Adipose tissue (tissue), 3 donors: Measurements from ENCODE around the gene ARSJ. TPM values are rescaled to one million over a fixed set of nuclear protein-coding genes. Genes with fewer than 3 reads are reported as not detected.
"Not testable (repeated sequence)": the region's sequence is repeated elsewhere in the genome, so short reads cannot be mapped to it uniquely, and the experiment has no call there.

Source experiments
- H3K27ac ChIP-seq: one replicate; pipeline ENCODE4 v1.5.1; 2013; ENCODE audit warnings: low read depth, low read length
- WGBS, 3 donors: extraction: QIAGEN DNeasy Blood & Tissue Kit; methylation state at CpG; one replicate each; pipeline ENCODE4 v1.1.7; 2013; 5-methylcytosine and 5-hydroxymethylcytosine counted together
- polyA plus RNA-seq, 3 donors: library from polyadenylated mRNA; stranded (reverse); fragments of 200-250 nt; gene quantifications; one replicate each; pipeline ENCODE4 v1.2.3, GENCODE V29; 2013
- donor health status: healthy with polysubstance abuse.
- donor health status: Bipolar disorder and iron deficiency.
- donor health status: healthy.

The ARSJ gene
- polyA plus RNA-seq, 3 donors, result 0.77 to 2.2 (median 1.4) TPM

DNA sequence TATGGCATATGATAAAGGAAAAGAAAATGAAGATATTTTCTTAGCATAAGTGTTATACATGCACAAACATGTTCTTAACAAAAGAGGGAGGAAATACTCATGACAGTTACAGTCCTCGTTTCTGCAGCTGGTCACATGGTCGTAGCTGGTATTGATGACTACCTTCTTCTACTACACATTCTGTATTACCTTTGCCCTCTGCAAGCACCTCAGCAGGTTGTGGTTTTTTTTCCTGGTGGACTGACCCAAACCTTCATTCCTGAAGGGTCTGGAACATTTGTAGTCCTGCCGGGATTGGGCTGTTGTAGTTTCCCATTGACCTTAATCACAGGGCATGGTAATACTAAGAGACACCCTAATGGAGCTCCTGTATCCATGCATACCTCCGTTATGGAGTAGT, 54.7 kb downstream of the ARSJ start:
- H3K27ac ChIP-seq, result not testable (repeated sequence)
- 90 to 96% (median 93%) methylated on average over 4 of the region's 4 CpGs for WGBS, 3 donors

GRCh38 chr4:113921089-113921794, 58.2 kb downstream of the ARSJ start:
- 64 to 72% (median 66%) methylated on average over 3 of the region's 3 CpGs for WGBS, 3 donors
- H3K27ac ChIP-seq, result no peak overlapping the region

- H3K27ac ChIP-seq, result no peak overlapping the region
- 85 to 100% (median 92%) methylated on average over 1 of the region's 1 CpG for WGBS, 3 donors
These were observed 59.8 kb downstream of the ARSJ start for GRCh38 chr4:113919611-113920010.

GRCh38 chr4:113919145-113919544, 60.3 kb downstream of the ARSJ start:
- WGBS, 3 donors, result 52 to 55% (median 53%) methylated on average over 5 of the region's 5 CpGs
- H3K27ac ChIP-seq, result no peak overlapping the region

DNA sequence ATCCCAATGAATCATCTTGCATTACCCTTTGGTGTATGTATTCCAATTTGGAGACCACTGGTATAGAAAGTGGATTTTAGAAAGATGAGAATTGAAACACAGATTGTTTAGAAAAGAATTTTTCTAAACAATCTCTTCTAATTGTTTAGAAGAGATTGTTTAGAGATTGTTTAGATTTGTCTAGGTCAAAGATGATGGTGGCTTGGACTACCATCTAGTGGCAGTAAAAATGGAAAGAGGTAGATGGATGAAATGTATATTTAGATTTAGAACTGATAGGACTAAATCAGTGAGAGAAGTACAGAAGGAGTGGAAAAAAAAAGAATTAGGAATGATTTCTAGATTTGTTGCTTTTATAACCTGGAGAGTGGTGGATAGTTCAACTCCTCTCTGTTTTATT, 70.6 kb downstream of the ARSJ start:
- no peak overlapping the region for H3K27ac ChIP-seq

DNA sequence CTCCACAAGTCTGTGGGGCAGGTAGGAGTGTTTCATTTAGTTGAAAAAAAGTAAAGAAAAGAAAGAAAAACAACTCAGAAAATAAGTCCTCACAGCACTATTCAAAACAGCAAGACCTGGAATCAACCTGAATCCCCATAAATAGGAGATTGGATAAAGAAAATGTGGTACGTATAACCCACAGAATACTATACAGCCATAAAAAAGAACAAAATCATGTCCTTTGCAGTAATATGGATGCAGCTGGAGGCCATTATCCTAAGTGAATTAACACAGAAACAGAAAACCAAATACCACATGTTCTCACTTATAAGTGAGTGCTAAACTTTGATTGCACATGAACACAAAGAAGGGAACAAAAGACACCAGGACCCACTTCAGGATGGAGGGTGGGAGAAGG, 71.9 kb downstream of the ARSJ start:
- WGBS, 3 donors, result 93 to 97% (median 94%) methylated on average over 1 of the region's 1 CpG
- no peak overlapping the region for H3K27ac ChIP-seq

GRCh38 chr4:113905301-113905700, 74.1 kb downstream of the ARSJ start:
- no peak overlapping the region for H3K27ac ChIP-seq
- WGBS, 3 donors, result 80 to 93% (median 92%) methylated on average over 1 of the region's 1 CpG

DNA sequence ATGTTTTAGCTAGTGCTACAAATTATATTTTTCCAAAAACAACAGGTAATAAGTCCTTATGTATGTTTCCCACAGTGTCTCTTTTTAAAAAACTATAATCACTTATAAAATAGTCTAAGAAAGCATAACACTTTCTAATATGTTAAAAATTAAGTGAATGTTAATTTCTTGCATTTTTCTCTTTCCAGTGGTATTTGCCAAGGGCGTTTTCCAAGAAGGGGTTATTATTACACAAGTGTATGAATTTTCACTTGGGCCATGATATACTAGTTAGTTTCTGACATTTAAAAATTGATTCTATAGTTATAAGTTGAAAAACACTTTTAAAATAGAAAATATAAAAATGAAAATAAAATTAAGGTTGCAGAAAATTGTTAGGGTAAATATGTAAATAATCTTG, 74.6 kb downstream of the ARSJ start:
- 71 to 75% (median 74%) methylated on average over 1 of the region's 1 CpG for WGBS, 3 donors
- no peak overlapping the region for H3K27ac ChIP-seq

GRCh38 chr4:113901994-113902787, 77.3 kb downstream of the ARSJ start:
- 33 to 73% (median 70%) methylated on average over 13 of the region's 13 CpGs for WGBS, 3 donors

DNA sequence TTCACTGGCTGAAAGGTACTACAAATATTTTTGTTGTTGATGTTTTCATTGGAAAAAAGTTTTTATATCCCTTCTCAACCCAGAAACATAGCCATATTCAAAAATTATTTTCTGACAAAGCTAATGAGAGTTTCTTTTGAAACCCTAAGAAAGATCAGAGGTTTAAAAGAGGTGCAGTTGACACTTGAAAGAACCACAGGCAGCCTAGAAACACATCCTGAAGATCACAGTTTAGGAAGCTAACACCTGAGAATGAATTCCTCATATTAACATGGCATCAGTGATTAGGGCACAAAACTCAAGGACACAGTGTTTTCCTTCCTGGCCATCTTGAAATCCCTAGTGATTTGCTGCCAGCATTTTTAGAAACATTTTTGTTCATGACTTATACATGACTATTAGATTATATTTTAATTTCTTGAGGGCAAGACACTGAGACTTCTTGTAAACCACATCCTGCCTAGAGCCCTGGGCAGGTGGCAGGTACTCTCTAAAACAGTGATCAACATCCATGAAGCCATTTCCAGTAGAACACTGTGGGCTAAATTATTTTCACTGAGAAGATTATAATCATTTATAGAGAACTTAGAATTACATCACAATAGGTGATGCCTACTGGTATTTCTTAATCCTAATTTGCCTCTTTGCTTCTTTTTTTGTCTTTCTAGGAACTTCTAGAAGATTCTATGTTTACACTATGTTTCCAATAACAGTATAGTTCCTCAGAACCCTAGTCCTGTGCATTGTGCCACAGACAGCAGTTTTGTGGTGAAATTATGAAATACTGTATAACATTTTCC, 80.0 kb downstream of the ARSJ start:
- H3K27ac ChIP-seq, result no peak overlapping the region

More at GRCh38 chr4:113901994-113902787, 77.3 kb downstream of the ARSJ start:
- no peak overlapping the region for H3K27ac ChIP-seq

GRCh38 chr4:113893546-113893945, 85.9 kb downstream of the ARSJ start:
- no peak overlapping the region for H3K27ac ChIP-seq

DNA sequence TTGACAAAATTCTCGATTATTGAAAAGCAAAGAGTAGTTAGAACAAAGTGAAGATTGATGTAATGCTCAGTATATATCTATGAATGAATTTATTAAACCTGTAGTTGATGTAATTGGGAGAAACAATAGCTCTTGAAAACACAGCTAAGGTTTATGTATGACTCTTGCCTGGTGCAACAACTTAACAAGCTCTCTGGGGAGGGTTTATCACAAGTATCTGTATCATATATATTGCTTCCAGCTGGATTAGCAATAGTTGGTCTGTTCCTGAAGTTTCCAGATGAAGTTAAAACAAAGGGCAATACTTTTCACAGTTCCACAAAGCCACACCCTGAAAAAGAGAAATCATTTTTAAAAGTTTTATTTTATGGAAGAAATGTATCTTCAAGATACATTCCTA, 91.4 kb downstream of the ARSJ start:
- H3K27ac ChIP-seq, result no peak overlapping the region
- WGBS, 3 donors, result 81 to 85% (median 82%) methylated on average over 1 of the region's 1 CpG

DNA sequence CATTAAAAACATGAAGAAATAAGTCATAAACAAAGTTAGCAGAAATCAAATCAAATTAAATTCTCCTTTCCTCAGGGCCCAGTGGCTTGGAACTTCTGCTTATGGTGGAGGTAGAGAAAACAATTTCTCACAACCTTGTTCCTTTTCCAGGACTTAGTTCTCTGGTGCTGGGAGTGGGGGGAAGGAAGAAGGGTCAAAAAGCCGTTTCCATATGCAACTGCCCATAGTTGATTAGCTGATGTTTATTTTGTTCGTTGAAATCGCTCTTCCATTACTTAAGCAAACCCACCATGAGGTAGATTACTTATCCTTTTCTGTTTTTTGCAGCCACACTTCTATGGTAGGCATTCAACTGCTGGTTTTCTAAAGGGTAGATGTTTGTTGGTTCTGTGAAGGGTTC, 94.2 kb downstream of the ARSJ start:
- no peak overlapping the region for H3K27ac ChIP-seq
- WGBS, 3 donors, result 84 to 90% (median 86%) methylated on average over 3 of the region's 3 CpGs

DNA sequence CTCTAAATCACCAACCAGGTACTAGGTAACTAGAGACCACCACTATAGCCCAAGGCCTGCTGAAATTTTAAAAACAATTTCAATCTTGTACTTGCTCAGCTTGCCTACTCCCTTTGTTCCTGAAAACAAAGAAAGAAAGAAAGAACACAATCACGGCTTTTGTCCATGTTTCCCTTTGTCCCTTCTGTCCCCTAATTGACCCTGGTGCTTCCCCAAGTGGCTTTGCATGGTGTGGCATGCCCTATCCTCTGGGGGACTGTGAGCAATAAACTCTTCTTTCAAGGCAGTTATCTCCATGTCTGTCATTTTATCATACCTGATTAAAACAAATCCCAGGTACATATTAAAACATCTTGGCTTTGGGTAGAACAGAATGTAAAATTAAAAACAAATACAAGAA, 94.8 kb downstream of the ARSJ start:
- 85 to 88% (median 86%) methylated on average over 1 of the region's 1 CpG for WGBS, 3 donors

GRCh38 chr4:113882668-113883067, 96.8 kb downstream of the ARSJ start:
- 48 to 55% (median 53%) methylated on average over 1 of the region's 1 CpG for WGBS, 3 donors
- H3K27ac ChIP-seq, result no peak overlapping the region

More for the DNA sequence above, 94.8 kb downstream of the ARSJ start:
- no peak overlapping the region for H3K27ac ChIP-seq

GRCh38 chr4:113881256-113881655, 98.2 kb downstream of the ARSJ start:
- no peak overlapping the region for H3K27ac ChIP-seq
- 81 to 90% (median 84%) methylated on average over 2 of the region's 2 CpGs for WGBS, 3 donors

- 27 to 72% (median 62%) methylated on average over 3 of the region's 3 CpGs for WGBS, 3 donors
- H3K27ac ChIP-seq, result no peak overlapping the region
These were observed 99.0 kb downstream of the ARSJ start for GRCh38 chr4:113880240-113881028.

DNA sequence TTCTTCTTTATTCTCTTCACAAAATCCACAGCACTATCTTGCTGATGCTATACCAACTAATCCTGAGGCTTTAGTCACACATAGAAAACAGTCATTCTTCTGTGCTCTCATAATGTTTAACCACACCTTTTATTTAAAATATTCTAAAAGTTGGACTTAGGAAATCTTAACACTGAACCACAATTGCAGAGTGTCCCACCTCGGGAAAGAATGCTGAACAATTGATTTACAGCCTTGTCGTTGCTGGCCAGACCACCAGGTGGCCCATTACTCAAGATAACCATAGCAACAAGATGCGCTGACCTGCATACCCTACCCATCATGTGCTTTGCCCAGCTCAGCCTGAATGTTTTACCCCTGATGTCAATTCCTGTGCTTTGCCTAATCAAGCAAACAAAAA, 100.8 kb downstream of the ARSJ start:
- WGBS, 3 donors, result 33 to 40% (median 36%) methylated on average over 3 of the region's 3 CpGs
- H3K27ac ChIP-seq, result no peak overlapping the region

GRCh38 chr4:113874480-113874879, 105.0 kb downstream of the ARSJ start:
- H3K27ac ChIP-seq, result no peak overlapping the region
- 84 to 93% (median 90%) methylated on average over 1 of the region's 1 CpG for WGBS, 3 donors
